Sigmoid colon (tissue), 4 donors: ENCODE results near the gene PRKRIP1.
"Not testable (repeated sequence)": the region's sequence is repeated elsewhere in the genome, so short reads cannot be mapped to it uniquely, and the experiment has no call there.

Experiments
- EP300 ChIP-seq, 4 donors: sonication (generic); formaldehyde crosslinking; IDR thresholded peaks; one replicate each; pipeline ENCODE4 v1.6.1; 2017; ENCODE audit warnings: antibody characterized with exemption in 4 of 4
- POLR2A ChIP-seq, 2 donors: fragments of 450-650 bp; IDR thresholded peaks; one replicate each; pipeline ENCODE4 v1.6.1; 2016; ENCODE audit warnings: antibody characterized with exemption in 2 of 2, mild to moderate bottlenecking in 2 of 2, moderate library complexity in 2 of 2
- POLR2AphosphoS5 ChIP-seq, 4 donors: sonication (generic); formaldehyde crosslinking; IDR thresholded peaks; one replicate each; pipeline ENCODE4 v1.6.1; 2017; ENCODE audit warnings: antibody characterized with exemption in 4 of 4
- TF ChIP-seq, protein P1 (sequence below), 4 experiments: fragments of 450-650 bp in 3 of 4; fragments of 200-600 bp in 1 of 4; IDR thresholded peaks; one replicate each; pipeline ENCODE4 v1.5.1; 2016 to 2019; ENCODE audit warnings: antibody characterized with exemption in 4 of 4, mild to moderate bottlenecking in 3 of 4, moderate library complexity in 2 of 4

DNA sequence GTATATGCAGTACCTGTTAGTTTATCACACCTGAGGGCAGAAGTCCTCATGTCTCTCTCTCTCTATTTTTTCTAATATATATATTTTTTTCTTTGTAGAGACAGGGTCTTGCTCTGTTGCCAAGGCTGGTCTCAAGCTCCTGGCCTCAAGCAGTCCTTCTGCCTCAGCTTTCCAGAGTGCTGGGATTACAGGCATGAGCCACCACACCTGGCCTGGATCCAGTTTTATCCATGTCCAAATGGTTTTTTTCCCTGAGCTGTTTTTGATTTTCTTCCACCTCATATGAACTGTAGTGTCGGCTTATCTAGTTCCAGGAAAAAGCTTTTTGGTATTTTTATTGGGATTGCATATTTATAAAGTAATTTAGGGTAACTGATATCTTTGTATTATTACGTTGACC, 23.4 kb upstream of the PRKRIP1 start:
- TF ChIP-seq POLR2A, POLR2AphosphoS5, EP300 (IDR thresholded peaks at IDR 0.05): not testable (repeated sequence)
- TF ChIP-seq, protein P1, sequence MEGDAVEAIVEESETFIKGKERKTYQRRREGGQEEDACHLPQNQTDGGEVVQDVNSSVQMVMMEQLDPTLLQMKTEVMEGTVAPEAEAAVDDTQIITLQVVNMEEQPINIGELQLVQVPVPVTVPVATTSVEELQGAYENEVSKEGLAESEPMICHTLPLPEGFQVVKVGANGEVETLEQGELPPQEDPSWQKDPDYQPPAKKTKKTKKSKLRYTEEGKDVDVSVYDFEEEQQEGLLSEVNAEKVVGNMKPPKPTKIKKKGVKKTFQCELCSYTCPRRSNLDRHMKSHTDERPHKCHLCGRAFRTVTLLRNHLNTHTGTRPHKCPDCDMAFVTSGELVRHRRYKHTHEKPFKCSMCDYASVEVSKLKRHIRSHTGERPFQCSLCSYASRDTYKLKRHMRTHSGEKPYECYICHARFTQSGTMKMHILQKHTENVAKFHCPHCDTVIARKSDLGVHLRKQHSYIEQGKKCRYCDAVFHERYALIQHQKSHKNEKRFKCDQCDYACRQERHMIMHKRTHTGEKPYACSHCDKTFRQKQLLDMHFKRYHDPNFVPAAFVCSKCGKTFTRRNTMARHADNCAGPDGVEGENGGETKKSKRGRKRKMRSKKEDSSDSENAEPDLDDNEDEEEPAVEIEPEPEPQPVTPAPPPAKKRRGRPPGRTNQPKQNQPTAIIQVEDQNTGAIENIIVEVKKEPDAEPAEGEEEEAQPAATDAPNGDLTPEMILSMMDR (IDR thresholded peaks at IDR 0.05): not testable (repeated sequence)
